HCT116 (cell line): ENCODE results near the gene C4orf50. TPM values are rescaled to one million over a fixed set of nuclear protein-coding genes. Genes with fewer than 3 reads are reported as not detected.

Source experiments
- ATAC-seq: fragments of 200-7000 bp; cut with Tn5 transposase; 2 replicates; pipeline ENCODE4 v1.9.1; 2020; ENCODE audit warnings: mild to moderate bottlenecking, moderate library complexity
- BruUV-seq: library from RNA; stranded (reverse); fragments of 400-500 nt; replicated peaks from 2 replicates; lab custom pipeline; 2021; lab: Mats Ljungman, UMichigan
- CTCF ChIA-PET: fragments of 300-600 bp; sonication (Branson Sonifier 250); formaldehyde crosslinking; loops from one replicate; lab custom pipeline; 2021; ENCODE audit warnings: antibody characterized with exemption; lab: Charles Lee
- POLR2A ChIA-PET: fragments of 300-600, 350-600 bp; sonication (Branson Sonifier 250); formaldehyde crosslinking; loops from one replicate; lab custom pipeline; 2021; ENCODE audit warnings: antibody characterized with exemption; lab: Charles Lee
- RAD21 ChIA-PET, 2 experiments: fragments of 300-600 bp; sonication (Branson Sonifier 250); formaldehyde crosslinking; loops; one replicate each; lab custom pipeline; 2023; ENCODE audit warnings: low total read pairs in 2 of 2; ENCODE audit not compliant: uncharacterized antibody in 2 of 2, unreplicated experiment in 2 of 2, low non-redundant PET in 1 of 2; lab: Charles Lee
- DNase-seq: peaks from one replicate; pipeline ENCODE4 v3.0.0-alpha.2; 2010; ENCODE audit warnings: low read depth, low spot score
- H2AFZ ChIP-seq: fragments of 200-600 bp; shearing (Covaris generic), sonication (generic); 2 replicates; pipeline ENCODE4 v1.6.1; 2017; ENCODE audit warnings: low read depth, mixed run types, mixed read lengths, antibody characterized with exemption, low read length; ENCODE audit not compliant: poor library complexity, severe bottlenecking
- H3K27ac ChIP-seq: 2 replicates; pipeline ENCODE4 v1.5.1; 2012; ENCODE audit warnings: low read depth, low read length
- H3K27me3 ChIP-seq: fragments of 200-600 bp; sonication (generic); 2 replicates; pipeline ENCODE4 v1.6.1; 2016; ENCODE audit warnings: mixed run types, low read length, mixed read lengths; ENCODE audit not compliant: insufficient read depth
- H3K36me3 ChIP-seq, 2 experiments: fragments of 200-500 bp in 1 of 2; fragments of 200-600 bp in 1 of 2; sonication (Bioruptor generic) in 1 of 2; sonication (generic) in 1 of 2; 2 replicates each; pipeline versions ENCODE4 v1.5.1 to v1.6.1; 2014 to 2016; ENCODE audit warnings: low read length in 2 of 2, inconsistent platforms in 1 of 2, mixed read lengths in 1 of 2, mixed run types in 1 of 2; ENCODE audit not compliant: insufficient read depth in 2 of 2, control insufficient read depth in 1 of 2
- H3K4me1 ChIP-seq, 2 experiments: fragments of 200-600 bp in 1 of 2; sonication (generic) in 1 of 2; 2 replicates each; pipeline versions ENCODE4 v1.5.1 to v1.6.1; 2012 to 2017; ENCODE audit warnings: low read length in 2 of 2, inconsistent platforms in 1 of 2, mild to moderate bottlenecking in 1 of 2, mixed read lengths in 1 of 2, mixed run types in 1 of 2, moderate library complexity in 1 of 2; ENCODE audit not compliant: insufficient read depth in 2 of 2, control insufficient read depth in 1 of 2
- H3K4me2 ChIP-seq: fragments of 200-600 bp; sonication (generic); 2 replicates; pipeline ENCODE4 v1.6.1; 2017; ENCODE audit warnings: mixed run types, low read length, mixed read lengths
- H3K4me3 ChIP-seq, 2 experiments: fragments of 200-600 bp in 1 of 2; sonication (generic) in 1 of 2; replicated peaks in 1 of 2; 2 replicates each; pipeline ENCODE4 v1.5.1; 2011 to 2016; ENCODE audit warnings: low read length in 2 of 2, control low read depth in 1 of 2, low read depth in 1 of 2, mild to moderate bottlenecking in 1 of 2, mixed read lengths in 1 of 2, mixed run types in 1 of 2
- H3K79me2 ChIP-seq: fragments of 200-600 bp; sonication (generic); 2 replicates; pipeline ENCODE4 v1.6.1; 2017; ENCODE audit warnings: mild to moderate bottlenecking, mixed run types, low read length, moderate library complexity, mixed read lengths; ENCODE audit not compliant: insufficient read depth
- H3K9ac ChIP-seq: fragments of 200-600 bp; sonication (generic); 2 replicates; pipeline ENCODE4 v1.6.1; 2016; ENCODE audit warnings: low read length, mixed read lengths
- H3K9me2 ChIP-seq: fragments of 200-600 bp; sonication (generic), shearing (Covaris generic); 2 replicates; pipeline ENCODE4 v1.6.1; 2017; ENCODE audit warnings: mixed run types, mild to moderate bottlenecking, moderate library complexity; ENCODE audit not compliant: insufficient read depth
- H3K9me3 ChIP-seq, 2 experiments: fragments of 200-500 bp in 1 of 2; fragments of 200-600 bp in 1 of 2; sonication (Bioruptor generic) in 1 of 2; sonication (generic) in 1 of 2; 2 replicates each; pipeline ENCODE4 v1.6.1; 2014 to 2017; ENCODE audit warnings: low read length in 2 of 2, mixed read lengths in 2 of 2, inconsistent platforms in 1 of 2, low read depth in 1 of 2, mild to moderate bottlenecking in 1 of 2, mixed run types in 1 of 2, moderate library complexity in 1 of 2; ENCODE audit not compliant: control insufficient read depth in 1 of 2, insufficient read depth in 1 of 2
- H4K20me1 ChIP-seq: fragments of 200-600 bp; sonication (generic), shearing (Covaris generic); 2 replicates; pipeline ENCODE4 v1.6.1; 2017; ENCODE audit warnings: mixed run types, mild to moderate bottlenecking, moderate library complexity; ENCODE audit not compliant: insufficient read depth
- ATF3 ChIP-seq: IDR thresholded peaks from 2 replicates; pipeline ENCODE4 v1.6.1; 2012
- CBX3 ChIP-seq: IDR thresholded peaks from 2 replicates; pipeline ENCODE4 v1.6.1; 2012; ENCODE audit warnings: low read depth
- CTCF ChIP-seq, 3 experiments: fragments of 200-600 bp in 1 of 3; sonication (generic) in 1 of 3; IDR thresholded peaks in 2 of 3; conservative IDR thresholded peaks in 1 of 3; 2 replicates each; pipeline ENCODE4 v1.5.1; 2012 to 2017; ENCODE audit warnings: low read depth in 2 of 3, low read length in 2 of 3, antibody characterized with exemption in 1 of 3, borderline replicate concordance in 1 of 3, control low read depth in 1 of 3, mild to moderate bottlenecking in 1 of 3, mixed read lengths in 1 of 3, mixed run types in 1 of 3, moderate library complexity in 1 of 3; ENCODE audit not compliant: insufficient read depth in 1 of 3
- ELF1 ChIP-seq: IDR thresholded peaks from 2 replicates; pipeline ENCODE4 v1.6.1; 2012; ENCODE audit warnings: low read depth, borderline replicate concordance
- EZH2 ChIP-seq: fragments of 200-600 bp; sonication (generic); IDR thresholded peaks from 2 replicates; pipeline ENCODE4 v1.6.1; 2017; ENCODE audit warnings: antibody characterized with exemption, mixed run types
- EZH2phosphoT487 ChIP-seq: fragments of 200-600 bp; IDR thresholded peaks from 2 replicates; pipeline ENCODE4 v1.6.1; 2018; ENCODE audit warnings: antibody characterized with exemption, borderline replicate concordance
- FOSL1 ChIP-seq: IDR thresholded peaks from 2 replicates; pipeline ENCODE4 v1.6.1; 2012; ENCODE audit warnings: low read depth
- JUND ChIP-seq: IDR thresholded peaks from 2 replicates; pipeline ENCODE4 v1.6.1; 2012
- MAX ChIP-seq: IDR thresholded peaks from 2 replicates; pipeline ENCODE4 v1.6.1; 2012
- POLR2A ChIP-seq: IDR thresholded peaks from 2 replicates; pipeline ENCODE4 v1.7.0; 2011; ENCODE audit warnings: borderline replicate concordance; ENCODE audit not compliant: insufficient read depth, insufficient read length; ENCODE audit errors: extremely low read depth
- RAD21 ChIP-seq: IDR thresholded peaks from 2 replicates; pipeline ENCODE4 v1.6.1; 2012; ENCODE audit warnings: low read depth, mild to moderate bottlenecking
- REST ChIP-seq: IDR thresholded peaks from 2 replicates; pipeline ENCODE4 v1.6.1; 2012; ENCODE audit warnings: low read depth
- SIN3A ChIP-seq: IDR thresholded peaks from 2 replicates; pipeline ENCODE4 v1.6.1; 2012; ENCODE audit warnings: low read depth
- YY1 ChIP-seq: IDR thresholded peaks from 2 replicates; pipeline ENCODE4 v1.6.1; 2011; ENCODE audit warnings: low read length, low read depth, moderate library complexity, mild to moderate bottlenecking; ENCODE audit not compliant: insufficient replicate concordance; ENCODE audit errors: extremely low read depth
- ZFX ChIP-seq: fragments of 450-650 bp; IDR thresholded peaks from 2 replicates; pipeline ENCODE4 v1.6.1; 2017
- ZNF274 ChIP-seq: fragments of 200-500 bp; sonication (Bioruptor generic); IDR thresholded peaks from 2 replicates; pipeline ENCODE4 v1.6.1; 2014; ENCODE audit warnings: mild to moderate bottlenecking, low read depth, low read length, inconsistent platforms
- intact Hi-C: fragments of 100-400 bp; cut with micrococcal nuclease; formaldehyde crosslinking; loops from 2 replicates; pipeline ENCODE4 v1.10.0; 2022
- total RNA-seq: library from RNA; stranded (reverse); gene quantifications from one replicate; pipeline ENCODE4 v1.2.1, GENCODE V29; 2021; ENCODE audit not compliant: unreplicated experiment

Gene C4orf50
- total RNA-seq, 1 experiment from 2014 or later, result not detected

- H3K9me2 ChIP-seq, result no peaks in the 10 kb centered on the region
- H3K36me3 ChIP-seq, result no peaks in the 10 kb centered on the region
- no peaks in the 10 kb centered on the region for H3K4me1 ChIP-seq
- H4K20me1 ChIP-seq, result no peaks in the 10 kb centered on the region
- no peaks in the 10 kb centered on the region for H3K79me2 ChIP-seq
- RAD21 ChIA-PET, result no interaction called here
- no peak overlapping the region for H2AFZ ChIP-seq
- intact Hi-C loops, result no loop called here
- no peak overlapping the region for H3K27ac ChIP-seq
- POLR2A ChIA-PET, result no interaction called here
- CTCF ChIA-PET, result no interaction called here
- TF ChIP-seq ELF1 (no peak), EZH2 (no peak), EZH2phosphoT487 (no peak), YY1 (no peak), ATF3 (no peak), ZNF274 (no peak), JUND (no peak), CBX3 (no peak), ZFX (no peak)
- no peak overlapping the region for H3K9ac ChIP-seq
- peaks cover 61% of the 10 kb centered on the region for H3K27me3 ChIP-seq
- no peak for DNase-seq
- H3K9me3 ChIP-seq, result no peaks in the 10 kb centered on the region
- no peak for ATAC-seq
- no peak overlapping the region for H3K4me2 ChIP-seq
- BruUV-seq, result no TSS peak
- no peak overlapping the region for H3K4me3 ChIP-seq
These were observed 91.1 kb downstream of the C4orf50 start for GRCh38 chr4:5927116-5927515.

- no peak overlapping the region for H3K9ac ChIP-seq
- no TSS peak for BruUV-seq
- ChIA-PET CTCF (no interaction called here), RAD21 (no interaction called here), POLR2A (no interaction called here)
- no peak overlapping the region for H3K4me2 ChIP-seq
- H3K9me2 ChIP-seq, result no peaks in the 10 kb centered on the region
- H3K36me3 ChIP-seq, result no peaks in the 10 kb centered on the region
- no peaks in the 10 kb centered on the region for H3K79me2 ChIP-seq
- no peaks in the 10 kb centered on the region for H4K20me1 ChIP-seq
- no peak for DNase-seq
- ATAC-seq, result no peak
- no peak overlapping the region for H3K27ac ChIP-seq
- peaks cover 60% of the 10 kb centered on the region for H3K27me3 ChIP-seq
- H3K4me3 ChIP-seq, result no peak overlapping the region
- no peaks in the 10 kb centered on the region for H3K9me3 ChIP-seq
- no peak overlapping the region for H2AFZ ChIP-seq
- intact Hi-C loops, result no loop called here
- no peaks in the 10 kb centered on the region for H3K4me1 ChIP-seq
- no peak for TF ChIP-seq YY1
- no peak for TF ChIP-seq EZH2phosphoT487
- TF ChIP-seq EZH2, result no peak
- no peak for TF ChIP-seq POLR2A
- no peak for TF ChIP-seq MAX
- no peak for TF ChIP-seq CTCF (IDR thresholded peaks at IDR 0.05 in 2 of 3, conservative IDR thresholded peaks at IDR 0.05 in 1 of 3; ENCODE audit: borderline replicate concordance in 1 of 3, insufficient read depth in 1 of 3, low read depth in 2 of 3, low read length in 2 of 3)
- TF ChIP-seq FOSL1, result no peak
- TF ChIP-seq SIN3A, result no peak
- no peak for TF ChIP-seq REST
- TF ChIP-seq RAD21, result no peak
- TF ChIP-seq CBX3, result no peak
- TF ChIP-seq ELF1, result no peak
These were observed 91.6 kb downstream of the C4orf50 start for GRCh38 chr4:5926598-5926997.
